GM18951 (cell line): ENCODE results near the gene NME4.
"Not testable (repeated sequence)": the region's sequence is repeated elsewhere in the genome, so short reads cannot be mapped to it uniquely, and the experiment has no call there.

Experiments
- POLR2A ChIP-seq: IDR thresholded peaks from 4 replicates; pipeline ENCODE4 v1.6.1; 2011; ENCODE audit warnings: mild to moderate bottlenecking; ENCODE audit not compliant: insufficient read length, insufficient read depth; ENCODE audit errors: extremely low read depth
- in situ Hi-C: fragments of 300-500 bp; cut with MboI; formaldehyde crosslinking; loops from one replicate; pipeline ENCODE4 v1.12.0; 2022; ENCODE audit warnings: low sequenced_read_pairs, mixed read lengths, inconsistent platforms; ENCODE audit not compliant: unreplicated experiment

The NME4 gene

GRCh38 chr16:359871-360697, 36.9 kb upstream of the NME4 start:
- in situ Hi-C loops, result no loop called here
- no peak for TF ChIP-seq POLR2A

- in situ Hi-C loops, result no loop called here
- TF ChIP-seq POLR2A, result no peak
Observed at GRCh38 chr16:360698-361336, 36.2 kb upstream of the NME4 start.

DNA sequence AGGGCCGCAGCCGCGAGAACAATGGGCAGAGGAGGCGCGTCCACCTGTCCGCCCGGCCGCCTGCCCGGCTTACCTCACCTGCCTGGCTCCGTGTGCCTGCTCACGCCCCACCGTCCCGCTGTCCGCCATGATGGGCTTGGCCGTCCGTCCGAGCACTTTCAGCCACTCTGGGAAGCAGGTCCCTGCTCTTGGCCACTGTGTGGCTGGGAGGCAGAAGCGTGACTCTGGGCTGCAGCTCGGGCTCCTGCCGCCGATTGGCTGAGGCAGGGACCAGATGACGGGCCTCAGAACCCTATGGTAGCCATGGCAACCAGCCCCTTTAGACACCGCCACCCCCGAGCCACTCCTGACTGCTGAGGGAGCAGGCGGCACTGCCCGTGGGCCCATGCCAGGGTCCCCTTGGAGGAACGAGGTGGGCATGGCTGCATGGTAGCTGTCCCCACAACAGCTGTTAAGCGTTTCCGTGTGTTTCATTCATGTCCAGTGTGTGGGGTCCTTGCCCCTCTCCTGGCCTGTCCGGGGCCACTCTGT, 35.6 kb upstream of the NME4 start:
- in situ Hi-C loops, result no loop called here
- no peak for TF ChIP-seq POLR2A

DNA sequence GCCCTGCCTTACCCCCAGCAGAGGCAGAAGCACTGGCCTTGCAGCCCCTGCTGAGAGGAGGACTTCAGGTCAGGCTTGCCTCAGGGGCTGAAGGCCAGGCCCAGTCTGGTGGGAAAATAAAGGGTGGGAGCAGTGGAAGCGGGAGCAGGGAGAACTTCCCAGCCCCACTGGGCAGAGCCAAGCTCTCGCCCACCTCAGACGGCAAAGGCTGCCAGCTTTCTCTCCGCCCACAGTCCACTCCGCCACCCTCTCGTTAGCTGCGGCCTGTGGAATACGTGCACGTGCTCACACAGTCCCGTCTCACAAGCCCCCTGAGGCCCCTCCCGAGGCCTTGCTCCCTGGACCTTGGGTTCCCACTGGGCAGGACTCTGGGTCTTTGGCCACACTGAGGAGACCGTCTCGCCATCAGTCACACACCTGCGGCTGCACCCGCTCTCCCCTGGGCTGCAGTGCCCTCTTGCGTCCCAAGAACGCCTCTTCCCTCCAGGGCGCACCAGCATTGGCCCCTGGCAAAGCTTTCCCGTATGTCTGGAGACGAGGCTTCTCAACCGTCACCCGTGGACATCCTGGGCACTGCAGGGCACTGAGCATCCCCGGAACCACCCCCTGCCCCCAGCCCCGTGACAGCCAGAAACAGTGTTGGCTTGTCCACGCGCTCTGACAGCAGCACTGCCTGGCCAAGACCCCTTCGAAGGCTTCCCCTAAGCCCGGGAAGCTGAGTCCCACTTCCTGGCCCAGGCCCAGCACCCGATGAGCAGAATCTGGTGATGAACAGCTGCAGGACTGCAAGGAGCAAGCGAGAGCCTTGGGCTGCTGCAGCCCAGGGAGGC, 34.9 kb upstream of the NME4 start:
- no peak for TF ChIP-seq POLR2A
- in situ Hi-C loops, result no loop called here

- in situ Hi-C loops, result not testable (repeated sequence)
Observed at GRCh38 chr16:362702-362999, 34.3 kb upstream of the NME4 start.

DNA sequence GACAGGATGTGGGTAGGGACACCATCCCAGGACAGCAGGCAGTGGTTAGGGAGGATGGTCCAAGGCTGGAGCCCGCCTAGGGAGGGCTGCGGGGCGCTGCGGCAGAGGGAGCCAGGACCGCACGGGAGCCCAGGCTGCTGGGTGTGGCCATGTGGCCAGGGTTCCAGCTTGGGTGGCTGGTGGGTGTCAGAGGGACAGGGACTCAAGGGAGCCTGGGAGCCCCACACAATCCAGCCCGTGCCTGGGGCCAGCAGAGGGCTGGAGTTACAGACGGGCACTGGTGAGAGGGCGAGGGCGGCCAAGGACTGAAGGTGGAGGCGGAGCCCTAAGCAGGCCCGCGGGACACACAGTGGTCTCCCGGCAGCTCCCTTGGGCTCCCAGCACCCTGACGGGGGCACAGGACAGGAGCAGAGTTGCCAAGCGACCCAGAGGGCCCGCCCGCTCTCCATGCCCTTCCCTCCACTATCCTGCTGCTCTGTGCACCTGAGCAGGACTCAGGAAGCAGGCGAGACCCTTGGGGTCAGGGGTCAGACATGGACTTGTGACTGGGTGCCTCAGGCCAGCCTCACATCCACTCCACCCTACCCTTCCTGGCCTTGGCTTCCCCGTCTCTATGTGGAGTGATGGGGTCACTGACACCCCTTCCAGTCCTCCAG, 33.8 kb upstream of the NME4 start:
- TF ChIP-seq POLR2A, result no peak
- in situ Hi-C loops, result no loop called here

- no peak for TF ChIP-seq POLR2A
- in situ Hi-C loops, result no loop called here
Observed at GRCh38 chr16:363766-364490, 33.1 kb upstream of the NME4 start.

DNA sequence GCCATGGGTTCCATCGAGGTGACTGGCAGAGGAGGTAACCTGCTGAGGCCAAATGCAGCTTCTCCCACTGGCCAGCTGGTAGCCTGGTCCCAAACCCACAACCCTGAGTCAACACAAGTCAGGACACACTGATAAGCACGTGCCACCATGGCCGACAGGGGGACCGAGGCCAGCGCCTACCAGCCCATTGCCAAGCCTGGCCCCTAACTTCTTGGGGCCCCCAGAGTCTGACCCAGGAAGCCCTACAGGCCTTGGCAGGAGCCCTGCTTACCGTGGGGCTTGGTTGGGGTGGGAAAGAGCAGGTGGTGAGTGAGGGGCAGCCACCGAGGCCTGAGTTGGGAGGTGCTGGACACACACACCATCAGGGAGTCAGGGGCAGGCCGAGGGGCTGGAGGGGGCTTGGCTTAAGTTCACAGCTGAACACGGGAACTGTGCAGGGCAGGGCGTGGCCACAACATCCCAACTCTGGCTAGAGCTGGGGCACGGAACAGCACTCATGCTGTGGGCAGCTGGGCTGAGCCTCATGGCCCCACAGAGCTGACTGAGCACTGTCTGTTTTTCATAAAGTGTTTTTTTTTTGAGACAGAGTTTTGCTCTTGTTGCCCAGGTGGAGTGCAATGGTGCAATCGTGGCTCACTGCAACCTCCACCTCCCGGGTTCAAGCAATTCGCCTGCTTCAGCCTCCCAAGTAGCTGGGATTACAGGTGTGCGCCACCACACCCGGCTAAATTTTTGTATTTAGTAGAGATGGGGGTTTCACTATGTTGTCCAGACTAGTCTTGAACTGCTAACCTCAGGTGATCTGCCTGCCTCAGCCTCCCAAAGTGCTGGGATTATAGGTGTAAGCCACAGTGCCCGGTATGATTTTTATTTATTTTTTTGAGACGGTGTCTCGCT, 32.2 kb upstream of the NME4 start:
- no peak for TF ChIP-seq POLR2A
- in situ Hi-C loops, result no loop called here

DNA sequence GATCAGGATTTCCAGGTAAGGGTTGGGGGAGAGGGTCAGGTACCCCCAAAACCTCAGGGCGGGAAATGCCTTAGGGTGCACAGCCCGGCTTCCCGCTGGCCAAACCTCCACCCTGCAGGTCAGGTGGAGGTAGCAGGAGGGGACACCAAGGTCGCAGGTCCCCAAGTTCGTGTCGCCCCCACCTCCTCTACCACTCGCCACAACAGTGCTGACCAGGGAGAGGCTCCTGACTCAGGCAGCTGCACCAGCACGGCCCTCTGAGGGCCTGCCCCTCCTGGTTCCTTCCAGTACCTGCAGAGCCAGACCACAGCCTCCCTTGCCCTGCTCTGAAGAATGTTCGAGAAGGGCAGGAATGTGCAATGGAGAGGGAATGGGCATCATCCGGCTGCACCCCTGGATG, 30.5 kb upstream of the NME4 start:
- in situ Hi-C loops, result no loop called here
- TF ChIP-seq POLR2A, result no peak

DNA sequence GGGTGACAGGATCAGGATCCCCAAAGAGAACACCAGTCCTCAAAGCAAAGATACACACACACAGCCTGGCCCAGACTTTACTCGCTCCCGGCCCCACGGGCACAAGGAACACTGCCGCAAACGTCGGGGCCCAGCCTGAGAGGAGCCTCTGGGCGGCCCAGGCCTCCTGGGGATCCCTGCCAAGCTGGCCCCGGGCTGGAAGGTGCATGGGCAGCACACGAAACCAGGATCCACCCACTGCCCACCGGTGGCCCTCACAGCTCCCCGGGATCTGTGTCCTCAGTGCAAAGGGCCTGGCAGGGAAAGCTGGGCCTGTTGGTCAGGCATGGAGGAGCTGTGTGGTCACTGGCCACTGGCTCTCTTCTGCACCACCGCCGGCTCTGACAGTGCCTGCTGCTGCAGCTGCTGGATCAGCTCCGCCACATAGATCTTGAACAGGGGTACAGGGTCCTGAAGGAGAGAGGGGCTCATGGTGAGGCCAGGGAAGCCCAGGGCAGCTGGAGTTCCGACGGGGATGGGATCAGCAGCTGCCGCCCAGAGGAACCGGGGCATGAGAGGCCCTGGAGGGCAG, 29.6 kb upstream of the NME4 start:
- in situ Hi-C loops, result no loop called here
- TF ChIP-seq POLR2A, result no peak

GRCh38 chr16:368388-369158, 28.4 kb upstream of the NME4 start:
- in situ Hi-C loops, result no loop called here
- TF ChIP-seq POLR2A, result no peak
